Left lung (tissue), 10 donors: ENCODE measurements around the gene RENBP. TPM values are rescaled to one million over a fixed set of nuclear protein-coding genes. Genes with fewer than 3 reads are reported as not detected.

Experiments
- ATAC-seq: fragments of 200-7000 bp; cut with Tn5 transposase; one replicate; pipeline ENCODE4 v1.9.1; 2020; ENCODE audit warnings: moderate library complexity
- DNase-seq, 4 donors: peaks; one replicate each; pipeline ENCODE4 v3.0.0-alpha.2; 2013 to 2020
- H3K27ac ChIP-seq, 2 donors: fragments of 200-600 bp; sonication (generic) in 1 of 2; one replicate each; pipeline versions ENCODE4 v1.5.0 to v1.8.0; 2020 to 2021
- H3K27me3 ChIP-seq, 2 donors: fragments of 200-600 bp; sonication (generic) in 1 of 2; one replicate each; pipeline versions ENCODE4 v1.5.0 to v1.8.0; 2020 to 2021
- H3K36me3 ChIP-seq, 2 donors: fragments of 200-600 bp; sonication (generic) in 1 of 2; one replicate each; pipeline versions ENCODE4 v1.5.0 to v1.8.0; 2020 to 2021
- H3K4me1 ChIP-seq, 2 donors: fragments of 200-600 bp; one replicate each; pipeline ENCODE4 v1.8.0; 2021
- H3K4me3 ChIP-seq, 2 donors: fragments of 200-600 bp; sonication (generic) in 1 of 2; one replicate each; pipeline versions ENCODE4 v1.5.0 to v1.8.0; 2020 to 2021; ENCODE audit warnings: mild to moderate bottlenecking in 1 of 2
- H3K9me3 ChIP-seq, 2 donors: fragments of 200-600 bp; sonication (generic) in 1 of 2; one replicate each; pipeline versions ENCODE4 v1.5.0 to v1.8.0; 2020 to 2021
- intact Hi-C, 2 donors: fragments of 100-400 bp; cut with DNase I; formaldehyde crosslinking; loops; one replicate each; pipeline versions ENCODE4 v1.11.2 to v1.14.2; 2022
- polyA plus RNA-seq, 6 donors: library from polyadenylated mRNA; unstranded; fragments of 120-200 nt; gene quantifications; one replicate each; pipeline ENCODE4 v1.2.1, GENCODE V29; 2013; ENCODE audit not compliant: insufficient read length in 6 of 6
- total RNA-seq, 2 donors: library from RNA; stranded (reverse); fragmentation: NEBNext Ultra II Directional; extraction: Animal tissue kit (Norgen Biotek cat#: 25700); gene quantifications; one replicate each; pipeline ENCODE4 v1.2.1, GENCODE V29; 2021
- TF ChIP-seq, protein P1 (sequence below), 2 donors: fragments of 200-600 bp; sonication (generic) in 1 of 2; IDR thresholded peaks; one replicate each; pipeline versions ENCODE4 v1.5.0 to v1.8.0; 2021; ENCODE audit warnings: antibody characterized with exemption in 2 of 2
- donor health status: DM: no; HTN: yes; CAD: no.
- donor health status: DM: no; HTN: no; CAD: no.

RENBP gene
- total and polyA plus RNA-seq, 8 donors = 5.2 to 62.1 (median 6.7) TPM

DNA sequence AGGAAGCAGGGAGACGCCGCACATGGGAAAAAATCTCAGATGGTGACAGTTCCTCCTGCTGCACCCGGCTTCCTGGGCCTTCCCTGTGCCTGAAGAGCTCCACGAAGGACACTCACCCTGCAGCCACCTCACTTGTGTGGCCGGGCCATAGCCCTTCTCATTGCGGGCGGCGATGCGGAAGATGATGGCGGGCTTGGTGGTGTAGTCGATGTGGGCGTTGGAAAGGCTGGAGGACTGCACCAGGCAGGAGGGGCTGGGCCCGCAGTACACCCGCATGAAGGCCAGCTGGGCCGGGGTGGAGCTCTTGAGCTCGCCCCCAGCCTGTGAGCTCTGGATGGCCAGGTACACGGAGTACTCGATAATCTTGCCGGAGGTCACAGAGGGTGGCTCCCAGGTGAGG is 5.7 kb upstream of the RENBP start:
- H3K27me3 ChIP-seq = no peaks in the 10 kb centered on the region
- peaks cover 0 to 64% of the 10 kb centered on the region in 2 donors for H3K36me3 ChIP-seq
- peak overlapping the region in 1 of 2 donors; percentile 61 for H3K27ac ChIP-seq
- TF ChIP-seq, protein P1, sequence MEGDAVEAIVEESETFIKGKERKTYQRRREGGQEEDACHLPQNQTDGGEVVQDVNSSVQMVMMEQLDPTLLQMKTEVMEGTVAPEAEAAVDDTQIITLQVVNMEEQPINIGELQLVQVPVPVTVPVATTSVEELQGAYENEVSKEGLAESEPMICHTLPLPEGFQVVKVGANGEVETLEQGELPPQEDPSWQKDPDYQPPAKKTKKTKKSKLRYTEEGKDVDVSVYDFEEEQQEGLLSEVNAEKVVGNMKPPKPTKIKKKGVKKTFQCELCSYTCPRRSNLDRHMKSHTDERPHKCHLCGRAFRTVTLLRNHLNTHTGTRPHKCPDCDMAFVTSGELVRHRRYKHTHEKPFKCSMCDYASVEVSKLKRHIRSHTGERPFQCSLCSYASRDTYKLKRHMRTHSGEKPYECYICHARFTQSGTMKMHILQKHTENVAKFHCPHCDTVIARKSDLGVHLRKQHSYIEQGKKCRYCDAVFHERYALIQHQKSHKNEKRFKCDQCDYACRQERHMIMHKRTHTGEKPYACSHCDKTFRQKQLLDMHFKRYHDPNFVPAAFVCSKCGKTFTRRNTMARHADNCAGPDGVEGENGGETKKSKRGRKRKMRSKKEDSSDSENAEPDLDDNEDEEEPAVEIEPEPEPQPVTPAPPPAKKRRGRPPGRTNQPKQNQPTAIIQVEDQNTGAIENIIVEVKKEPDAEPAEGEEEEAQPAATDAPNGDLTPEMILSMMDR (IDR thresholded peaks at IDR 0.05) = no peak
- no peaks in the 10 kb centered on the region for H3K9me3 ChIP-seq
- DNase-seq = no peak
- H3K4me3 ChIP-seq = no peak overlapping the region
- H3K4me1 ChIP-seq = peaks cover 0 to 30% of the 10 kb centered on the region in 2 donors
- no peak for ATAC-seq
- intact Hi-C loops = no loop called here

DNA sequence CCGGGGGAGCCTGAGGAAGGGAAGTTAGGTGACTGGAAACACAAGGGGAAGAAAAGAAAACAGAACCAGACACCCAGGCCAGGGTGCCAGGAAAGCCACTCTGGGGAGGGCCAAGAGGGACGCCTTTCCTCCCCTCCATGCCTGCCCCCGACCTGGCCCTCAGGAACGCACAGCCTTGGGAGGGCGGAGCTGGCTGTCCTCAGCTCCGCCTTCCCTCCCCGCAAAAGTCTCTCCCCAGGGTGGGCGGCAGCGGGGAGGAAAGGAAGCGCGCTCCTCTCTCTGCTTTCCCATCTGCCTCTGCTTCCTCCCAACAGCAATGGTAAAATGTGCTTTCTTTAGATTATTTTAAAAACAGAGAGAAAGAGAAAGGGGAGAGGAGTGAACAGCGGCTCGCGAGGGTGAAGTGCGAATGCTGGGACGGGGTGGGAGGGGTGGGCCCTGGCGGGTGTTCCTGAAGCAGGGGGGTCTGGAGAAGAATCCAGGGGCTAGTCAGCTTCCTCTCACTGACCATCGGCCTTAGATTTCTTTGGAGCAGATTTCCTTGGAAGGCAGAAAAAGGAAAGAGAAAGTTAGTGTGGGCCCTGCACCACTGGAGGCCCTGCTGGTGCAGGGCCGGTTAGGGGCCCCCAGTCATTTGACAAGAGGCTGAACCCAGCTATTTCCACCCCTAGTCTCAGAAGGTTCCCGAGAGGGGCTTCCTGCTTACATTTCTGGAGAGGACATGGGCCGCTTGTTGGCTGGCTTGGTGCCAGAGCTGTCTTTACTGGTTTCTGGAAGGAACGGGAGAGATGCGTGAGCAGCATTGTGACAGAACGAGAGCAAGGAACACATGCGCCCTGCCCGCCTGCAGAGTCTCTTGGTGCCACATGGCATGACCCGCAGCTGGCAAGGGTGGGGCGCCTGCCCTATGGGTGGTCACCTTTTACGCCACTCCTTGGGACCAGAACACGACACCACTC is 4.7 kb upstream of the RENBP start:
- Histone ChIP-seq H3K27me3 (no peaks in the 10 kb centered on the region), H3K27ac (peak overlapping the region; percentile 33 to 61), H3K9me3 (no peaks in the 10 kb centered on the region), H3K36me3 (peaks cover 0 to 54% of the 10 kb centered on the region in 2 donors), H3K4me3 (no peak overlapping the region), H3K4me1 (peaks cover 0 to 30% of the 10 kb centered on the region in 2 donors)
- TF ChIP-seq, protein P1 (IDR thresholded peaks at IDR 0.05) = no peak
- intact Hi-C loops = loop anchor here in 1 of 2 donors (10.0 kb wide), 1 partner anchor 184 kb away; the partner anchor contains the start of gene PLXNB3
- DNase-seq (no peak), ATAC-seq (no peak)

DNA sequence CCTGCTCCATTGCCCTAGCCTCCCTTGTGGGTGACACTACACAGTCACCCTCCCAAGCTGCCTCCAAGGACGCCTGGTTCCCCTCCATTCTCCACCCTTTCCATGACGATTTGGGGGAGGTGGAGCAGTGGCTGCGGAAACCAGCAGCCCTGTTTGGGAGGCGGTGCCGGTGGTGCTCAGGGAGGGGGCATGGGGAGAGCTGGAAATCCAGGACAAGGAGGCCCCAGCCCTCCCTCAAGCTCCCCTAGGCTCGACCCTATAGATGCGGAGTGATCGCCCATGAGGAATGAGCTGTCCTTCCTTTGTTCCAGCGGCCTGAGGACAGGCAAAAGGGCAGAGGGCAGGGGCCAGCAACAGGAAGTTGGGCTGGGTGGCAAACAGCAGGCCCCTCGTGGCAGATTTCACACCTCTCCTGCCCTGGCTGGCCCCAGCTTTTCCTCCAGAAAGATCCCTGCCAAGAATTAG is 3.6 kb upstream of the RENBP start:
- Histone ChIP-seq H3K27me3 (no peaks in the 10 kb centered on the region), H3K4me3 (no peak overlapping the region), H3K9me3 (no peaks in the 10 kb centered on the region), H3K4me1 (peaks cover 0 to 39% of the 10 kb centered on the region in 2 donors), H3K36me3 (peaks cover 0 to 44% of the 10 kb centered on the region in 2 donors), H3K27ac (peak overlapping the region; percentile 33 to 61)
- ATAC-seq = no peak
- no peak for DNase-seq
- TF ChIP-seq, protein P1 (IDR thresholded peaks at IDR 0.05) = no peak
- intact Hi-C loops = loop anchor here in 1 of 2 donors (10.0 kb wide), 1 partner anchor 183 kb away; the partner anchor contains the start of gene PLXNB3

DNA sequence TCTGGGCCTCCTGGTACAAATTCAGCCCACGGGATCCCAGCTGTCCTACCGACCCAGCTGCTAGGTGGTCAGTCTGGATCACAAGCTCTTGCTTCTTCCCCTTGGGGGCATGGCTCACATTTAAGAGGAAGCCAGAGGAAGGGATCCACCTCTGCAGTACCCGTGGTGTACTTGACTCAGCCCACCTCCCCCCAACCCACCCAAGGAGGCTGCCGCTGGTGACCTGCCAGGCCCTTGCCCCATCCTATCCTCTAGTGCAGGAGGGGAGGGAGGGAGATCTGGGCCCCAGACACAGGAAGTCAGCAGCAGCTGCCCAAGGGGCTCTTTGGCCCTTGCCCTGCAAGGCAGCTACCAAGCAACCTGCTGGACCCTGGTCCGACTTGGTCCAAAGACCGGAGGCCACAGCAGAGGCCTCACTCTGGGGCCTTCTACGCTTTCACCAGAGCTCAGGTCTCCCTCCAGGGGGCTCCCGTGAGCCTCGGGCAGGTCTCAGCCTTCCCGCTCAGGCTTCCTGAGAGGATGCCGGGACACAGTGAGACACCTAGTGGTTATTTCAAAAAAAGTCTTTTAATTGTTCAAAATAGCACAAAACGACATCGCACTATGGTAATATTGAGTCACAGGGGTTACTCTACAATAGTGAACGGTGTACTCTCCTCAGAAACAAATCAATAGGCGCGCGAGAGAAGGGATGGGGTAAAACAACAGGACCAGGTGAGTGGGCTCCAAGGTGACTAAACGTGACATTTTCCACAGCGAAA is 2.7 kb upstream of the RENBP start:
- H3K27me3 ChIP-seq = no peaks in the 10 kb centered on the region
- peaks cover 0 to 35% of the 10 kb centered on the region in 2 donors for H3K36me3 ChIP-seq
- H3K27ac ChIP-seq = peak overlapping the region in 1 of 2 donors; percentile 61
- intact Hi-C loops = loop anchor here in 1 of 2 donors (10.0 kb wide), 1 partner anchor 182 kb away; the partner anchor contains the start of gene PLXNB3
- H3K4me1 ChIP-seq = peaks cover 0 to 47% of the 10 kb centered on the region in 2 donors
- no peak overlapping the region for H3K4me3 ChIP-seq
- ATAC-seq (peak; percentile 87), DNase-seq (peak in 3 of 4 donors; percentile 62 to 86 (median 82))
- TF ChIP-seq, protein P1 (IDR thresholded peaks at IDR 0.05) = peak; percentile 71 to 74
- no peaks in the 10 kb centered on the region for H3K9me3 ChIP-seq
